Measurements from ENCODE around the gene LCE2C. TPM values are rescaled to one million over a fixed set of nuclear protein-coding genes. Genes with fewer than 3 reads are reported as not detected.

The LCE2C gene
- total RNA-seq = not detected in 2 replicates

GRCh38 chr1:152674983-152675382 lies at the start of gene LCE2C:
TSS of gene LCE2C (plus strand) at chr1:152675279. CDS start at chr1:152676016, 737 bp downstream.

GRCh38 chr1:152663098-152663497 lies 12.0 kb upstream of the LCE2C start, which contains the start of gene LCE2D:
TSS of gene LCE2D (plus strand) at chr1:152663380. CDS start at chr1:152664106, 726 bp downstream.

GRCh38 chr1:152685823-152686222 lies 10.7 kb downstream of the LCE2C start, which contains the start of gene LCE2B:
TSS of gene LCE2B (plus strand) at chr1:152686123. CDS start at chr1:152686844, 721 bp downstream.

GRCh38 chr1:152697701-152698600 lies 22.9 kb downstream of the LCE2C start, which contains the start of gene LCE2A:
TSS of gene LCE2A (plus strand) at chr1:152698345. CDS start at chr1:152698902, 557 bp downstream.

GRCh38 chr1:152707860-152708259 lies 32.8 kb downstream of the LCE2C start, which contains the start of gene LCE4A:
TSS of gene LCE4A (plus strand) at chr1:152708160. CDS start at chr1:152709076, 916 bp downstream.

Other genes with a start within 250 kb of the LCE2C start
- gene LCE5A, start 164.5 kb upstream of the LCE2C start, total RNA-seq = not detected in 2 replicates
- not detected in 2 replicates for gene CRCT1, start 160.8 kb upstream of the LCE2C start, total RNA-seq
- not detected in 2 replicates for gene LCE3E, start 108.5 kb upstream of the LCE2C start, total RNA-seq
- gene LCE3D, start 94.8 kb upstream of the LCE2C start, total RNA-seq = not detected in 2 replicates
- gene LCE3C, start 75.0 kb upstream of the LCE2C start, total RNA-seq = not detected in 2 replicates
- not detected in 2 replicates for gene LCE3B, start 61.5 kb upstream of the LCE2C start, total RNA-seq
- gene LCE3A, start 52.2 kb upstream of the LCE2C start, total RNA-seq = not detected in 2 replicates
- not detected in 2 replicates for gene LCE2D, start 11.9 kb upstream of the LCE2C start, total RNA-seq
- not detected in 2 replicates for gene LCE2B, start 10.8 kb downstream of the LCE2C start, total RNA-seq
- not detected in 2 replicates for gene LCE2A, start 23.1 kb downstream of the LCE2C start, total RNA-seq
- gene LCE4A, start 32.9 kb downstream of the LCE2C start, total RNA-seq = not detected in 2 replicates
- gene KPRP, start 82.7 kb downstream of the LCE2C start, total RNA-seq = not detected in 2 replicates
- not detected in 2 replicates for gene LCE1F, start 99.9 kb downstream of the LCE2C start, total RNA-seq
- gene LCE1E, start 111.0 kb downstream of the LCE2C start, total RNA-seq = not detected in 2 replicates
- gene LCE1D, start 121.4 kb downstream of the LCE2C start, total RNA-seq = not detected in 2 replicates
- gene LCE1C, start 131.4 kb downstream of the LCE2C start, total RNA-seq = not detected in 2 replicates
- gene LCE1B, start 136.7 kb downstream of the LCE2C start, total RNA-seq = not detected in 2 replicates
- gene LCE1A, start 152.2 kb downstream of the LCE2C start, total RNA-seq = not detected in 2 replicates
- not detected in 2 replicates for gene LCE6A, start 167.6 kb downstream of the LCE2C start, total RNA-seq
- not detected in 2 replicates for gene LCE7A, start 184.7 kb downstream of the LCE2C start, total RNA-seq
- not detected in 2 replicates for gene SMCP, start 203.0 kb downstream of the LCE2C start, total RNA-seq
- not detected in 2 replicates for gene IVL, start 233.3 kb downstream of the LCE2C start, total RNA-seq

Measured in endothelial cell of coronary artery (primary cell).